ENCODE measurements around the gene PTPRD.

PTPRD gene

GRCh38 chr9:9751996-9752395 is 860.8 kb downstream of the PTPRD start:
- Histone ChIP-seq H2AFZ (ENCODE audit: low read length) (no peak overlapping the region), H3K4me3 (ENCODE audit: low read length, poor library complexity, severe bottlenecking) (no peak overlapping the region)
- TF ChIP-seq EZH2phosphoT487 (IDR thresholded peaks at IDR 0.05; ENCODE audit: borderline replicate concordance) (no peak), CTCF (conservative IDR thresholded peaks at IDR 0.05; ENCODE audit: low read length) (no peak)

GRCh38 chr9:9750719-9751118 is 862.1 kb downstream of the PTPRD start:
- no peak overlapping the region for H3K4me3 ChIP-seq (ENCODE audit: low read length, poor library complexity, severe bottlenecking)
- TF ChIP-seq CTCF (conservative IDR thresholded peaks at IDR 0.05; ENCODE audit: low read length) = no peak
- TF ChIP-seq EZH2phosphoT487 (IDR thresholded peaks at IDR 0.05; ENCODE audit: borderline replicate concordance) = no peak
- H4K20me1 ChIP-seq (ENCODE audit: insufficient read depth, low read length, poor library complexity, severe bottlenecking) = no peaks in the 10 kb centered on the region

More at GRCh38 chr9:9751996-9752395, 860.8 kb downstream of the PTPRD start:
- no peaks in the 10 kb centered on the region for H3F3A ChIP-seq (ENCODE audit: low read depth)
- no peaks in the 10 kb centered on the region for H3K9me2 ChIP-seq (replicated peaks; ENCODE audit: low read depth, low read length)
- no peaks in the 10 kb centered on the region for H3K36me3 ChIP-seq (ENCODE audit: insufficient read depth, low read length)
- H3K4me2 ChIP-seq (ENCODE audit: low read depth, low read length, poor library complexity, severe bottlenecking) = no peak overlapping the region
- no peaks in the 10 kb centered on the region for H3K27me3 ChIP-seq (ENCODE audit: insufficient read depth, low read length, poor library complexity, severe bottlenecking)
- no peaks in the 10 kb centered on the region for H3K79me2 ChIP-seq (ENCODE audit: insufficient read depth, low read length)
- H3K9ac ChIP-seq (ENCODE audit: low read depth, low read length, poor library complexity, severe bottlenecking) = no peak overlapping the region
- no peaks in the 10 kb centered on the region for H3K4me1 ChIP-seq (ENCODE audit: insufficient read depth, low read length, poor library complexity, severe bottlenecking)
- no peaks in the 10 kb centered on the region for H3K9me3 ChIP-seq (ENCODE audit: insufficient read depth, low read depth, low read length)
- no peaks in the 10 kb centered on the region for H4K20me1 ChIP-seq (ENCODE audit: insufficient read depth, low read length, poor library complexity, severe bottlenecking)

GRCh38 chr9:9749591-9749990 is 863.2 kb downstream of the PTPRD start:
- H3K36me3 ChIP-seq (ENCODE audit: insufficient read depth, low read length) = no peaks in the 10 kb centered on the region
- H3K9ac ChIP-seq (ENCODE audit: low read depth, low read length, poor library complexity, severe bottlenecking) = no peak overlapping the region
- no peaks in the 10 kb centered on the region for H3K79me2 ChIP-seq (ENCODE audit: insufficient read depth, low read length)
- TF ChIP-seq EZH2phosphoT487 (IDR thresholded peaks at IDR 0.05; ENCODE audit: borderline replicate concordance) = no peak
- TF ChIP-seq CTCF (conservative IDR thresholded peaks at IDR 0.05; ENCODE audit: low read length) = no peak
- H3K4me1 ChIP-seq (ENCODE audit: insufficient read depth, low read length, poor library complexity, severe bottlenecking) = no peaks in the 10 kb centered on the region
- no peaks in the 10 kb centered on the region for H3K27me3 ChIP-seq (ENCODE audit: insufficient read depth, low read length, poor library complexity, severe bottlenecking)
- no peaks in the 10 kb centered on the region for H3F3A ChIP-seq (ENCODE audit: low read depth)
- H3K9me2 ChIP-seq (replicated peaks; ENCODE audit: low read depth, low read length) = no peaks in the 10 kb centered on the region
- no peak overlapping the region for H3K4me3 ChIP-seq (ENCODE audit: low read length, poor library complexity, severe bottlenecking)
- no peak overlapping the region for H2AFZ ChIP-seq (ENCODE audit: low read length)
- H3K4me2 ChIP-seq (ENCODE audit: low read depth, low read length, poor library complexity, severe bottlenecking) = no peak overlapping the region
- no peaks in the 10 kb centered on the region for H3K9me3 ChIP-seq (ENCODE audit: insufficient read depth, low read depth, low read length)
- no peaks in the 10 kb centered on the region for H4K20me1 ChIP-seq (ENCODE audit: insufficient read depth, low read length, poor library complexity, severe bottlenecking)

More at GRCh38 chr9:9750719-9751118, 862.1 kb downstream of the PTPRD start:
- Histone ChIP-seq H3K4me2 (ENCODE audit: low read depth, low read length, poor library complexity, severe bottlenecking) (no peak overlapping the region), H3K9me2 (replicated peaks; ENCODE audit: low read depth, low read length) (no peaks in the 10 kb centered on the region), H3K79me2 (ENCODE audit: insufficient read depth, low read length) (no peaks in the 10 kb centered on the region), H2AFZ (ENCODE audit: low read length) (no peak overlapping the region), H3K9ac (ENCODE audit: low read depth, low read length, poor library complexity, severe bottlenecking) (no peak overlapping the region), H3K27me3 (ENCODE audit: insufficient read depth, low read length, poor library complexity, severe bottlenecking) (no peaks in the 10 kb centered on the region), H3F3A (ENCODE audit: low read depth) (no peaks in the 10 kb centered on the region), H3K36me3 (ENCODE audit: insufficient read depth, low read length) (no peaks in the 10 kb centered on the region), H3K9me3 (ENCODE audit: insufficient read depth, low read depth, low read length) (no peaks in the 10 kb centered on the region), H3K4me1 (ENCODE audit: insufficient read depth, low read length, poor library complexity, severe bottlenecking) (no peaks in the 10 kb centered on the region)

Data from Loucy (cell line).